K562 (cell line): ENCODE results near the gene PCSK6. TPM values are rescaled to one million over a fixed set of nuclear protein-coding genes. Genes with fewer than 3 reads are reported as not detected.

Source experiments
- ATAC-seq: fragments of 200-7000 bp; cut with Tn5 transposase; 3 replicates; pipeline ENCODE4 v1.9.1; 2020; ENCODE audit warnings: moderate library complexity
- BruUV-seq: library from RNA; stranded (reverse); fragments of 400-500 nt; replicated peaks from 2 replicates; lab custom pipeline; 2021; lab: Mats Ljungman, UMichigan
- CTCF ChIA-PET: fragments of 300-600 bp; formaldehyde crosslinking; extraction: SDS; loops from one replicate; lab custom pipeline; 2021; ENCODE audit warnings: low intra/inter-chr PET ratio; lab: Yijun Ruan, JAX
- POLR2A ChIA-PET: fragments of 300-600, 350-650 bp; sonication (Branson Sonifier 250); formaldehyde crosslinking; extraction: SDS; loops from one replicate; lab custom pipeline; 2021; ENCODE audit warnings: antibody characterized with exemption, inconsistent platforms; lab: Yijun Ruan, JAX
- DNase-seq, 4 experiments: peaks; one replicate each; pipeline versions ENCODE4 v3.0.0 to v3.0.0-alpha.2; 2011 to 2018; ENCODE audit warnings: low spot score in 3 of 4, mixed read lengths in 3 of 4; ENCODE audit errors: extremely low read depth in 1 of 4
- FAIRE-seq: peaks from 2 replicates; lab custom pipeline; 2011; peaks lifted over from hg19 to GRCh38; lab: Jason Lieb, UNC
- H2AFZ ChIP-seq: 2 replicates; pipeline ENCODE4 v1.6.0; 2011; ENCODE audit warnings: low read depth, low read length, control low read depth, inconsistent platforms
- H3K27ac ChIP-seq: fragments of 200-600 bp; 3 replicates; pipeline ENCODE4 v1.8.0; 2011; ENCODE audit warnings: low read depth, mild to moderate bottlenecking, control low read depth, inconsistent platforms, low read length, moderate library complexity, mixed read lengths; ENCODE audit errors: extremely low read depth
- H3K27me3 ChIP-seq, 2 experiments: fragments of 300-600 bp in 1 of 2; 2 replicates in 1 of 2; 3 replicates in 1 of 2; pipeline versions ENCODE4 v1.6.0 to v1.8.0; 2011; ENCODE audit warnings: inconsistent platforms in 2 of 2, low read length in 2 of 2, mild to moderate bottlenecking in 1 of 2, mixed read lengths in 1 of 2, moderate library complexity in 1 of 2; ENCODE audit not compliant: control insufficient read depth in 2 of 2, insufficient read depth in 2 of 2
- H3K36me3 ChIP-seq: fragments of 300-600 bp; 3 replicates; pipeline ENCODE4 v1.8.0; 2011; ENCODE audit warnings: mild to moderate bottlenecking, low read length, inconsistent platforms; ENCODE audit not compliant: control insufficient read depth, insufficient read depth
- H3K4me1 ChIP-seq, 2 experiments: fragments of 200-600 bp in 1 of 2; replicated peaks in 1 of 2; 2 replicates in 1 of 2; 3 replicates in 1 of 2; pipeline versions ENCODE4 v1.5.1 to v1.8.0; 2011; ENCODE audit warnings: inconsistent platforms in 2 of 2, low read length in 2 of 2, mild to moderate bottlenecking in 1 of 2, mixed read lengths in 1 of 2, moderate library complexity in 1 of 2; ENCODE audit not compliant: control insufficient read depth in 2 of 2, insufficient read depth in 2 of 2
- H3K4me2 ChIP-seq: 2 replicates; pipeline ENCODE4 v1.6.1; 2011; ENCODE audit warnings: low read length, control low read depth, inconsistent platforms, mixed read lengths; ENCODE audit not compliant: insufficient read depth
- H3K4me3 ChIP-seq: fragments of 200-600 bp; sonication (generic), shearing (Covaris generic); 2 replicates; pipeline ENCODE4 v1.5.1; 2016; ENCODE audit warnings: control low read depth, inconsistent platforms
- H3K79me2 ChIP-seq: fragments of 200-600 bp; 3 replicates; pipeline ENCODE4 v1.8.0; 2011; ENCODE audit warnings: low read length, inconsistent platforms; ENCODE audit not compliant: control insufficient read depth, insufficient read depth
- H3K9ac ChIP-seq, 2 experiments: 2 replicates each; pipeline versions ENCODE4 v1.6.0 to v1.6.1; 2011; ENCODE audit warnings: low read depth in 2 of 2, low read length in 2 of 2, control low read depth in 1 of 2, inconsistent platforms in 1 of 2, mild to moderate bottlenecking in 1 of 2, mixed read lengths in 1 of 2; ENCODE audit not compliant: insufficient read depth in 1 of 2
- H3K9me1 ChIP-seq: one replicate; pipeline ENCODE4 v1.6.0; 2011; ENCODE audit warnings: inconsistent platforms, mild to moderate bottlenecking, low read length, moderate library complexity; ENCODE audit not compliant: control insufficient read depth, insufficient read depth
- H3K9me3 ChIP-seq: replicated peaks from 2 replicates; pipeline ENCODE4 v1.5.1; 2011; ENCODE audit warnings: low read depth, low read length, inconsistent platforms; ENCODE audit not compliant: control insufficient read depth, insufficient read depth
- H4K20me1 ChIP-seq: replicated peaks from 2 replicates; pipeline ENCODE4 v1.6.1; 2011; ENCODE audit warnings: low read length, inconsistent platforms, mixed read lengths; ENCODE audit not compliant: control insufficient read depth, insufficient read depth
- BRF2 ChIP-seq: IDR thresholded peaks from 3 replicates; pipeline ENCODE4 v1.6.1; 2011; ENCODE audit warnings: borderline replicate concordance, mild to moderate bottlenecking; ENCODE audit not compliant: insufficient read length, insufficient read depth
- ELF4 ChIP-seq: fragments of 450-650 bp; formaldehyde crosslinking; IDR thresholded peaks from 2 replicates; pipeline ENCODE4 v1.4.0; 2022; ENCODE audit warnings: missing genetic modification characterization
- GATA2 ChIP-seq: sonication (generic); formaldehyde crosslinking; IDR thresholded peaks from 2 replicates; pipeline ENCODE4 v1.4.0; 2020; ENCODE audit warnings: mild to moderate bottlenecking, missing genetic modification reagents
- RBM25 ChIP-seq: fragments of 200-400 bp; formaldehyde crosslinking; IDR thresholded peaks from 2 replicates; pipeline ENCODE4 v1.6.1; 2018; ENCODE audit warnings: low read length, low read depth, moderate library complexity; ENCODE audit not compliant: severe bottlenecking
- ZBTB40 ChIP-seq, 2 experiments: fragments of 450-650 bp in 1 of 2; sonication (generic) in 1 of 2; formaldehyde crosslinking in 1 of 2; IDR thresholded peaks; 2 replicates each; pipeline versions ENCODE4 v1.7.1 to v1.9.0; 2016 to 2022; ENCODE audit warnings: inconsistent platforms in 1 of 2, mild to moderate bottlenecking in 1 of 2, missing genetic modification reagents in 1 of 2
- ZBTB49 ChIP-seq: sonication (generic); formaldehyde crosslinking; IDR thresholded peaks from 2 replicates; pipeline ENCODE4 v1.8.0; 2022; ENCODE audit warnings: missing genetic modification reagents, mild to moderate bottlenecking, borderline replicate concordance
- WGBS: fragments of 100-300 bp; shearing (Covaris generic); methylation state at CpG from one replicate; pipeline ENCODE4 v1.1.6; 2016; ENCODE audit warnings: low coverage, mixed read lengths; ENCODE audit not compliant: insufficient coverage; ENCODE audit errors: missing lambda C conversion rate; 5-methylcytosine and 5-hydroxymethylcytosine counted together
- in situ Hi-C: fragments of 300-500 bp; cut with MboI; formaldehyde crosslinking; loops from 4 replicates; pipeline ENCODE4 v1.15.0; 2018; ENCODE audit warnings: inconsistent platforms, mixed read lengths
- intact Hi-C: fragments of 100-400 bp; cut with micrococcal nuclease; formaldehyde crosslinking; loops from 2 replicates; pipeline ENCODE4 v1.14.2; 2022
- polyA plus RNA-seq, 8 experiments: library from polyadenylated mRNA; depleted of rRNA in 4 of 8; stranded (reverse) in 5 of 8; unstranded in 3 of 8; fragments of >200 nt; fragmentation: Nextera tagmentation in 2 of 8; fragmentation: Illumina TruSeq in 1 of 8; extraction: Ambion mirVana in 2 of 8; extraction: Trizol in 1 of 8; gene quantifications; 2 replicates each; pipeline versions ENCODE4 v1.2.1 to v1.2.3, GENCODE V29; 2011 to 2014; ENCODE audit warnings: inconsistent platforms in 1 of 8, missing spikeins in 1 of 8
- total RNA-seq, 7 experiments: library from RNA; depleted of rRNA in 6 of 7; stranded (reverse); fragments of >200 nt in 6 of 7; fragmentation: Illumina TruSeq in 2 of 7; extraction: Trizol in 2 of 7; gene quantifications; 2 replicates each; pipeline versions ENCODE4 v1.2.1 to v1.2.3, GENCODE V29; 2011 to 2021; ENCODE audit warnings: low replicate concordance in 1 of 7

The PCSK6 gene
- total and polyA plus RNA-seq, 9 of the 15 experiments (the other 6 are each of a cell fraction or from before 2014, with no cell fraction given): 2.2 to 32.6 (median 14.5) TPM

- Histone ChIP-seq H3K4me1 (peaks cover 49 to 60% of the 10 kb centered on the region in 2 experiments), H3K36me3 (peaks cover 4% of the 10 kb centered on the region; the same call in 2 of the 3 replicates), H3K4me3 (no peak overlapping the region), H3K27ac (peak overlapping the region; percentile 23; the same call in 1 of the 3 replicates), H3K9me1 (no peaks in the 10 kb centered on the region), H3K27me3 (no peaks in the 10 kb centered on the region), H4K20me1 (no peaks in the 10 kb centered on the region), H3K4me2 (no peak overlapping the region), H3K9ac (no peak overlapping the region; a peak in 1 of 4 replicates), H3K9me3 (no peaks in the 10 kb centered on the region), H2AFZ (no peak overlapping the region), H3K79me2 (peaks cover 35% of the 10 kb centered on the region)
- ChIA-PET POLR2A (interaction anchor here (0.8 kb wide), 1 partner anchor 58 kb away, joined by 6 read pairs; no protein-coding TSS in a partner anchor), CTCF (no interaction called here)
- in situ Hi-C loops: no loop called here
- BruUV-seq: no TSS peak
- ATAC-seq (no peak), DNase-seq (no peak), FAIRE-seq (no peak)
- 69% methylated on average over 20 of the region's 21 CpGs for WGBS
- intact Hi-C loops: loop anchor here (5.0 kb wide), 1 partner anchor 38 kb away; the partner anchor contains the start of gene PCSK6
- TF ChIP-seq RBM25 (no peak), ZBTB40 (IDR thresholded peaks at IDR 0.05) (no peak), ZBTB40 (CRISPR knock-in tag; IDR thresholded peaks at IDR 0.05) (no peak), GATA2 (CRISPR knock-in tag) (no peak), BRF2 (no peak), ELF4 (CRISPR knock-in tag) (no peak), ZBTB49 (CRISPR knock-in tag) (no peak)
Observed at GRCh38 chr15:101449471-101450402, 39.8 kb downstream of the PCSK6 start.
